Inflammatory macrophage treated with lipopolysaccharide for 4 hours (primary cell): Measurements from ENCODE around the gene NME9.

Experiments used
- DNase-seq: peaks from one replicate; pipeline ENCODE4 v3.0.0-alpha.2; 2020

The NME9 gene

GRCh38 chr3:138361561-138361971 lies 31.9 kb upstream of the NME9 start:
- DNase-seq = no peak

DNA sequence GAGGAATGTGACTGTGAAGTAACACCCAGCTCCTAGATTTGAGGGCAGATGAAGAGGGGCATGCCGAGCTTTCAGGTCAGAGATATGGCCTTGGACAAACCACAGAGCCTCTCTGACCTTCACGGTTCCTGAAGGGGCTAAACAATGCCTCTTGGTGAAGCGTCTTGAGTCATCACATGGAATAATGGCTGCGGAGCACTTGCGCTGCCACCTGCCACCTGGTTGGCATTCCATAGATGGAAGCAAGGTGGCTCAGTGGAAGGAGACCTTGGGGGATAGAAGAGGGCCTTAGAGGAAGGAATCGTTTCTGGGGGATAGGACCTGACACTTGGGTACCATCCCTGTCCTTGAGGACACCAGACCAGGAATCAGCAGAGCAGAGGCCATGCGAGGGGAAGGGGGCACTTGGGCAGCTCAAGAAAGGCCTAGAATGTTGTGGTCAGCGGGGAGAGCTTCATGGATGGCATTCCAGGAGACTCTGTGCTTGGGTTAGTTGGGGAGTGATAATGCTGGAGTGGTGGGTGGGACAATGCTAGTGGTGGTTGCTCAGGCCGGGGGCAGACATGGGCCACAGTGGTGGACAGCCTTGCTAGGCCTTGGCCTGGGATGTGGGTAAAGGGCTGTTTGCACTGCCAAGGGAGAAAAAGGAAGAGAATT lies 31.3 kb upstream of the NME9 start:
- DNase-seq = no peak

DNA sequence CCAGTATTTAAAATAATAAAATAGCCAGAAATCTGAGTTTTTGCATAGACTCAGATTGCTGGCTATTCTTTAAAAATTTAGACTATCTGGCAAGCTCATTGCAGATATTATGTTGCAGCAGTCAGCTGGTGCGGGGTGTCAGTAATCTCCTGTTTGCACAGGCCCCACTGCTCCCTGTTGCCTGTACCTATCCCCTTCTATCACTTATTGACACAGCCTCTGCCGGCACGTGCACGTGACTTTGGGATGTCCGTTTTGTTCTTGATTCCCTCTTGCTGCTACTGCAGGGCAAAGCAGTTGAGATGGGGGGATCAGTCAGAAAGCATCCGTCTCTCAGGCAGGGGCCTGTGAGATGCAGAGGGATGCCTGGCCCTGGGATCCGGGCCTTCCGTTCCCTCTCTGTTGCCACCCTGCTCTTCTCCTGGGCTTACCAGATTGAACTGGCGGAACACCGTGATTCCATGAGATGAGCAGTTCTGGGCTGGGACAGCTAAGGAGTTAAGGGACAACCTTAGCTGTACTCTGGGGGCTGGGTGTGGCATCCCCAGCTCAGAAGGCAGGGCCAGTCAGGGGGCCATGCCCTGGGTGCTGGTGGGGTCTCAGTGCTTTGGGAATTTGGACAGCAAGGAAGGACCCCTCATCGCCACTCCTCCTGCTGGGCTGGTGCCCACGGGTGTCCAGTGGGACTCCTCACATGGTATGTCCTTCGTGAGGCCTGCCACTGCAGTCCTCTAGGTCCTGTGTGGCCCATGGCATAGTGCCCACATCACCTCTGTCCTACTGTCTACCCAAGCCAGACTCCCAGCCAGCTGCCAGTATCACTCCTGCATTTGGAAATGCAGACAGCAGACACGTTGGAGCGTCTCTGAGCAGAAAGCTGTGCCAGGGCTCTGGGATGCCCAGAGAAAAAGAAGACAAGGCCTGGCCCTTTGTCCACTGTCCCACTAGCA lies 30.5 kb upstream of the NME9 start:
- no peak for DNase-seq

DNA sequence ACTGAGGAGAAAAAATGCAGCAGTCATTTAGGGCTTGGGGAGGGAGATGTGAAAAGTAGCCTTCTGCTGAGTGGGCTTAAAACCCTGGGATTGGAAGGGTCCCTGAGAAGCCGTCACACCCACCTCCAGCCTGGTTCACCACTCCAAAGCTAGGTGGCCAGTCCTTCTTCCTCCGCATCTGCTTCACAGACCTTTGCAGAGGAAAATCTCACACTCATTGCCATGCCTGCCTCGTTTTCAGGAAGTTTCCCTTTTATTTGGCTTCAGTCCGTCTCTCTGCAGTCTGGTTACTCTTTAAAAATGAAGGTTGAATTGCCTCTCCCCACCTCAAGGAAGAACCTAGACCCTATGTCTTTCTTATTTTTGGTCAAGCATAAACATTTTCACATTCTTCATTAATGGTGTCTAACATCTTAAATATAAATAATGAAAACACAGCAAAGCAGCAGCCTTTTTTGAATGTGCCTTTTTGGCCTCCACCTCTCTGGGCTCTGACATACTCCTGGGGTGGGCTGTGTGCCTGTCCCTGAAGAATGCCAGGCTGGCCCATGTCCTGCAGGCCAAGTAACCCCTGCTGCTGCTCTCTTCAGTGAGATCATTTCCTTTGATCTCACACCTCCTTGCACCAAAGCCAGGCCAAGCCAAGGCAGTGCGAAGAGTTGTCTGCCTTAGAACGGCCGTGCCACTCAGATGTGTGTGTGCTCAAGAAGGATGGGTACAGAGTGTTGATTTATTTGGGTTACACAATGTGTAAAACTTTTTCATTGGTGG lies 29.7 kb upstream of the NME9 start:
- DNase-seq = no peak

- DNase-seq = no peak
Observed at GRCh38 chr3:138356730-138357405, 27.2 kb upstream of the NME9 start.

DNA sequence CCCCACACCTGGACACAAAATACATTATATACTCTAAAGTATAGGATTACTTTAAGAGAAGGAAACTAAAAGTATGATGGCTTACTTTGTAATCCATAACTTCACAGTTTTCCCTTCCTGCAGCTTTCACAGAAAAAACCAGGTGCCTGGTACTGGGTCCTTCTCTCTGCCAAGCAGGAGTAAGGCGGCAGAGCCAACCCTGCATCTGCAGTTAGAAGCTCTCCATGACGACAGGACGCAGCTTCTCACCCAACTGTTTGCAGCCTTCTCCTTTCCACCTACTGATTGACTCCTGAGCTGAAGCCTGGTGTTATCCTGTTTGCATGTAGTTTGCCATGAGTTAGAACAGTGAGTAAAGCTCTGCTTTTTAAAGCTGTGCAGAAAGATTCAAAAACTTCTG lies 25.4 kb upstream of the NME9 start:
- no peak for DNase-seq

DNA sequence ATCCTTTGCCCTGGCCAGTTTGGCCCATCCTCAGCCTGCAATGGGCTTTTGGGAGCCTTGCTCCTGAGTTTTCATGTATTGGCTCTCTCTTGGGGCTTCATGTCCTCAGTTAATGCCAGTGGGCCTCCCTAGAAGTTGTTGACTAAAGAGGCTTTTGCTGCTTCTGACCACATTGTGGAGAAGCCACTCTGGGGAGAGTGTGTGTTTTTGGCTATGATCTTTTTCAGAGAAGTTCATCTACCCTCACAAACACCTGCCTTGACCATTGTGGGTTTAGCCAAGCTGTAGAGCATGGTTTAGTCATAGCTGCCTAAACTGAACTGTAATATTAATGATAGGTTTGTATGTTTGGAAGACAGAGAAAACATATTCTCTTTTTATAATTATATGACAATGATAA lies 24.7 kb upstream of the NME9 start:
- no peak for DNase-seq

DNA sequence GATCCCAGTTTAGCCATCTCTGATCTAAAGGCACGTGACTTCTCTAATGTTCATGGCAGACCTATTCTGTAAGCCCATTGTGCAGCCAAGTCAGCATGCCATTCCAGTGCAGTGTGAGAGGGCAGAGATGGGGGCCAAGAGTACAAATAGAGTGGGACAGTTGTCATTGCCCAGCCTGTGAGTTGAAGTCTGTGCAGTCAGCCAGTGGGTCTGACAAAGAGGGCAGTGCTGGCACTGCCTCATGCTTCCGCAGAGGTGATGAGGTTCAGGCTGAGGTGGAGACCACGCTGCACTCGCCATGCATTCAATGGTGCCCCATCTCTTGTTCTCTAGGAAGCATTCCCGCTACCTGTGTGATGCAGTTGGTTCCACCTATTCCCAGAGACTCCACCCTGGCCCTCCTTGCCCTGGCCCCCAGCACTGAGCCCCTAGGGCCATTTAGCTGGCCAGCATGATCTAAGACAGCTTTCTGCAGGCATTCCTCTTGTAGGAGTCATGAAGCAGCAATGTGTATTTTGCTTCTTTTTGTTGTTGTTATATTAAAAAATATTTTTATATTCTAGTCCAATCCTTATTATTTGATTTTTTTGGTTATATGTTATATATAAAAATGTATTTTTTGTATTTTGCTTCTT lies 22.4 kb upstream of the NME9 start:
- no peak for DNase-seq

GRCh38 chr3:138351151-138351550 lies 21.5 kb upstream of the NME9 start:
- DNase-seq = no peak

DNA sequence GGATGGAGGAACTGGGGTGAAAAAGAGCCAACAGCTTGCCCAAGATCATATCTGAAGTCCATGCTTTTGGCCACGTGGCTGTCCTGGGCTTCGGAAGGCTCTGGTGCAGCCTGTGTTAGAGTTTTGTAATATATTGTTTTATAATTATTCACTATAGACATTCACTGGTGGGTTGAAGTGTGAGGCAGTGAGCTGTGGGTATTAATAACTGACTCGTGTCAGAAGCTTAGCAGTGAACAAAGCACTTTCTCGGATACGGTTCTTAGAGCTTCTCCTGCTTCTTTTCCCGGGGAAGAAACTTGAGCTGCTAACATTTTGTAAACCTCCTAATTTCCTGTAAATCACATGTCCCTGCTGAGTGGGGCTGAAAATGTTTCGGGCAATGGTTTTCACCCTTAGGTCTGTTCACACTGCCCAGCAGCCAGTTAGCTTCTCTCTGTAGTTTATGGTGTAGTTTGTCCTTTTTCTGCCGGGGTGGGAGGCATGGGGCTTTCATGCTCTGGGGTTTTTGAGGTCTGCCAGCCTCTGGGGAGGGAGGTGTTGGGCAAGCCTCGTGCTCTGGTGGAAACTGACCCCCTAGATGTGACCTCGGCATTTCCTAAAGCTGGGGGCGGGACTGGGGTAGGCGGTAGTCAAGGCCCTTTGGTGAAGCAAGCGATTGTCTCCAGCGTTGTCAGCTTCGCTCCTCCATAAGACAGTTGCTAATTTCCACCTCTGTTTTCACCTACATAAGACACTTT lies 20.4 kb upstream of the NME9 start:
- peak; percentile 86 for DNase-seq

GRCh38 chr3:138348754-138349739 lies 19.4 kb upstream of the NME9 start:
- DNase-seq = peak; percentile 17

DNA sequence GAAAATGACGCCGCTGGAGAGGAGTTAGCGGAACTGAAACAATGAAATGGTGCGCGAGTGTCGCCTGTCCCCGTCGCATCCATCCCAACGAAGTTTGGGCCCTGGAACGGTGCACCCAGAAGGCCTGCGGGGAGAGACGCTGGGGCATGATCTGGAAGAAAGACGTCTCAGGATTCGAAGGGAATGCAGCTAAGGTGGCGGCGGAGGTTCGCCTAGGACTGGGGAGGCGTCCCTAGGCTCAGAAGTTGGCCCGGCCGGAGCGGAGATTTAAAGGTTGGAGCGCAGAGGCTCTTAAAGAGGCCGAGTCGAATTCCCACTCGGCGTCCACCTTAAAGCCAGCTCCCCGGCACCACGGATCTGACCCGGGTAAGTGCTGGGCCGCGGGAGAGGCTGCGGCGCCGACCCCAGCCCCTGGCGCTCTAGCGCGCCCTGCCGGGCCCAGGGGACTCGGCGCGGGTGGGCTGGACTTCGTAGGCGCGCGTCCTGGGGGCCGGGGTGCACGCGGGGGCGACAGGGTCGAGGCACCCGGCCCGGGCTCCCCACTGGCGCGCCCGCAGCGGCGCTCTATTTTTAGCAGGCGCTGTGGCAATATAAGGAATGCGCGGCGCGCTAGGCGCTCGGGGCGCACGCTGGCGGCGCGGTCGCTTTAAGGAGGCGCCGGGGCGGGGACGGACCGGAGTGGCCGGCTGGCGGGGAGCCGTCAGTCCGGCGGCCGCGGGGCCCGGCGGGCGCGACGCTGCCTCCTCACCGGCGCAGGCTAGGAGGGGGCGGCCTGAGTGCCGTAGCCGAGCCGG lies 18.5 kb upstream of the NME9 start, which contains the start of gene MRAS:
Gene MRAS, plus strand, starts transcription at position 620 of the 794 bp plus-strand sequence. CDS start 24,305 bp downstream, outside the sequence.
- DNase-seq = peak; percentile 73

- DNase-seq = no peak
Observed at GRCh38 chr3:138344754-138345153, 15.1 kb upstream of the NME9 start.

GRCh38 chr3:138340511-138340910 lies 10.9 kb upstream of the NME9 start:
- DNase-seq = no peak

DNA sequence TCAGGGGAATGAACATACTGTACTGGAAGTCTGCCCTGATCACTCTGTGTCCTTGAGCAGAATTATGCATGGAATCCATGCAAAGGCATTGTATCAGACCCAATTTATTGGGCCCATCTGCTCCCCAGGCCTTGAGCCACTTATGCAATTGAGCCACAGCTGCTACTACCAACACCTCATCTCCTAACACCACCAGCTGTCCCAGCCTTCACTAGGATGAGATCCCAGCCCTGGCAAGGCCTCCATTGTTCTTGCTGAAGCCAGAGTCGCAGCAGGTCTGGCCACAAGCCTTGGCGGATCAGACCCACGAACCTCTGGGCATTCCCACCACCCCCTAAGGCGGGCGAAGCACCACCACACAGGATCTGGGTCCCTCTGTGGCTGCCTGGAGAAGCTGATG lies 9.2 kb upstream of the NME9 start:
- DNase-seq = no peak

DNA sequence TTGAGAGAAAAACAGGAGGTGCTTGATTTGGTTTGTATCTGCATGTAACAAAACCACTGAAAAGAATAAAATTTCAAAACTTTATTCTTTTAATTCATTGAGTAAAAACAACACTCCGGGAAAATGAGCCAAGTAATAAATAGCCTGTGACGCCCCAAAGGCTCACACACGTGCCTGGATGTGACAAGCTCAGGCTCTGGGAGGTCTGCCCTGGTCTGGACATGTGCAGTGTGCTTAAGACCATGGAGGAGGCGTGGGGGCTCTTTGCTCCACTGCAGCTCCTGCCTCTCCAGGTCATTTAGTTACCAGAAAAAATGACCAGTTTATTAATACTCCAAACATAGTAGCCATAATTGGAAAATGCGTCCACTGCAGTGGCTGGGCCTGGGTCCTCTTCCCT lies 8.6 kb upstream of the NME9 start:
- DNase-seq = no peak

- DNase-seq = no peak
Observed at GRCh38 chr3:138336454-138336999, 6.9 kb upstream of the NME9 start.

DNA sequence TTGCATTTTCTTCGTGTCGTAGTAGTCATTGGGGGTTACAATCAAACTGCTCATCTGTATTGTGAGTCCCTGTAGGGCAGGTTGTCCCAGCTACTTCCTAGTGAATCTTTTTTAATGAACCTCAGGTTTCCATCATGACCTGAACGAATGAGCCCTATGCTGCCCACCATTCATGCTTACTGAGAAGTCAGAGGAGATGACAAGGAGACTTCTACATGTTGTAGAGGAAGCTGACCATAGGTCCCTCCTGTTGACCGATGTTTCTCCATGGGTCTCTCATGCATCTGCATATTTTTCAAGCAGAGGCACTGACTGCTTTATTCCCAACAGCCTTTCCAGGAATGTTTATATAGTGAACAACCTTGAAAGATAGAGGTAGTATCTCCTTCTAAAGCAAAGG lies 5.0 kb upstream of the NME9 start:
- DNase-seq = no peak

DNA sequence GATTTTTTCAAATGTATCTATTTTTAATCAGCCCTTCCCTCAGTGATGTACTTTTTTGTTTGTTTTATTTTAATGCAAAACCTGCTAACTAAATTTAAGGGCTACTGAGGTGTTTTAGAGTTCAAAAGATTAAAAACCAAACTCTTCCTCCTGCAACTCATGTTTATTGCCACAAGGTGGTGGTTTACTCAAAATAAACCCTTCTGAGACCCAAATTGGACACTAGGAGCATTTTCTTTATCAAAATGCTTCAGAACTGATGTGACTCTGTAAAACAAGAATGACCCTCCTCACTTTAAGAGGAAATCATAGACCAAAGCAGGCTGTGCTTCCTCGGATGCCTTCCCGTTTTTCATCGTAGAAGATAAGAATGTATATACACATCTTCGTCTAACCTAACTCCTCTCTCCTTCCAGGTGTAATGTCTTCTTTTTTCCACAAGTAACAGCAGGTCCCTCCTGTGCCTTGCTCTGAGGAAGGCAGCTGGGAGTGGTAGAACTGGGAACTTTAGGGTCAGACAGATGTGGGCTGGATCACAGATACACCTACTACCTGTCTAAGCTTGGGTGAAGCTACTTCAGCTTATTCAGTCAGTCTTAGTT lies 2.9 kb upstream of the NME9 start:
- DNase-seq = peak; percentile 55
